GM04504 (cell line): ENCODE results near the gene CEP170.

Source experiments
- DNase-seq: peaks from one replicate; pipeline ENCODE4 v3.0.0-alpha.2; 2012; ENCODE audit warnings: low read depth

Gene CEP170

DNA sequence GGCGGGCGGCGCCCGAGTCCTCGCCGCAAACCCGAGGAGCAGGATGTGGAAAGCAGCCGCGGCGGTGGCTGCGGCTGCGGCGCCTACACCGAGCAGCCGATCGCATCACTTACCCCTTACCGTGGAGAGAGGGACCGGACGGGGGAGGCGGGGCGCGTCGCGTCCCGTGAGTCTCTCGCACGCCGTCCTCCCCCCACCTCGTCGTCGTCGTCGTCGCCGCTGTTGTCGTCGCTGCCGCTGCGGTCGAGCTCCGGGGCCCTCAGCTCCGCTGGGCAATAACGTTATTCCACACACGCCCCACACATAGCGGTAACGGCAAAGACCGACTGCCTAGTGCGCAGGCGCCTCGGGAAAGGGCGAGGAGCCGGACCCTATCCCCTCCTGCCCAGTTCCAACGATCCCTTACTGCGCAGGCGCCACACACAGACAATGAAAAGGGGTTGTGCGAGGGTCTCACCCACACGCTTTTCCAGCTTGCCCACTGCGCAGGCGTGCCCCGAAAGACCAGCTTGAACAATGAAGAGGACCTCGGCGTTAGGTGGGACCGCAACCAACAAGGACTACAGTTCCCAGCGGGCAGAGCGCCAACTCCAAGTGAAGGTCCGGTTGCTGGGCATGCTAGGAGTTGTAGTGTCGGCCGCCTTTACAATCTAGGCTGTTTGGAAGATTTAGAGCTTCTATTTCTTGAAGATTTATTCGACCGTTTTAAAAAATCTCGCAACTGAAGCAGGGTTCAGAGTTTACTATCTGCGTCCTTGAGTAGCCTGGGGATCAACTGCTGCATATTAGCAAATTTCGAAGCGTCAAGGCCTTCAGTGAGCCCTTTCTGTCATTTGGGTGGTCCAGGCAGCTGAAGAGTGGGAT is at the start of gene CEP170:
Gene CEP170, minus strand, starts transcription at position 355 of the 864 bp plus-strand sequence. CDS start 30,001 bp downstream, outside the sequence.
- peak; percentile 83 for DNase-seq

DNA sequence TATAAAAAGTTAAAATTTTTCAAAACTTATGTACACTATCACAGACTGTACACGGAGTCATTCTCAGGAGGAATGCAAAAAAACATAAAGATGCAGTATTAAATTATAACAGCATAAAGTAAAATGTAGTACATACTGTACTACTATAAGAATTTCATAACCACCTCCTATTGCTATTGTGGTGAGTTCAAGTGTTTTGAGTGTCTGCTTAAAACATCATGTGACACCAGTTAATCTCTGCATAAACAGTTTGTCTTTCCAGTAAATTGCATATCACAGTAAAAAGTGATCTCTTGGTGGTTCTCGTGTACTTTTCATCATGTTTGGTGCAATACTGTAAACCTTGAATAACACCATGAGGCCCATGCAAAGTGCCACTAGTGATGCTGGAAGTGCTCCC is 46.0 kb upstream of the CEP170 start:
- DNase-seq: no peak

DNA sequence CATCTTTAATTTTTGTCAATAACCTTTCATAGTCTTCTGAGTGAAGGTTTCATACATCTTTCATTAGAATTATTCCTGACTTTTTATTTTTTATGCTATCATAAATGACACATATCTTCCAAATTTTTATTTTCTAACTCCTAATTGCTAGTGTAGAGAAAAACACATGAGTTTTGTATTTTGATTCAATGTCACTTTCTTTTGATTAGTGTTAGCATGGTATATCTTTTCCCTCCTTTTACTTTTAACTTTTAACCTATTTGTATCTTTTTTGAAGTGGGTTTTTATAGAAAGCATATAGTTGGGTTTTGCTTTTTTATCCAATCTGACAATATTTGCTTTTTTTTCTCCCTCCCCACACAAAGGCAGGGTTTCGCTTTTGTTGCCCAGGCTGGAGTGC is 44.0 kb upstream of the CEP170 start:
- no peak for DNase-seq

DNA sequence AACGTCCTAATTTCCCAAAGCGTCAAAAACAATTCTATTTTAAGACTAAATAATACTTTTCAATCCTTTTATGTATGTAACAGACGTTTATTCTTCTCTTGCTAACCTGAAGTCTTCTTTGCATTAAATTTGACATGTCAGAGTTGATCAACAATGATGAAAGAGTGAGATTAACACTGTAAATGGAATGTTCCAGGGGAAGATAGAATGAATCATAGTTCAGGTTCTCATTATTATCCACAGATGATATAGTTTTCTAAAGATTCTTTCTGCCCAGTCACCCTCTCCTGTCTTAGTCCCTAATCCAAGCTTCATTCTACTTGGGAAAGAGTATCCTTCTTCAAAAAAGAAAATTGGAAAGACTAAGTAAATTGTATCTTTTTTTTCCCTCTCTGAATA is 39.6 kb upstream of the CEP170 start:
- DNase-seq: peak; percentile 23

DNA sequence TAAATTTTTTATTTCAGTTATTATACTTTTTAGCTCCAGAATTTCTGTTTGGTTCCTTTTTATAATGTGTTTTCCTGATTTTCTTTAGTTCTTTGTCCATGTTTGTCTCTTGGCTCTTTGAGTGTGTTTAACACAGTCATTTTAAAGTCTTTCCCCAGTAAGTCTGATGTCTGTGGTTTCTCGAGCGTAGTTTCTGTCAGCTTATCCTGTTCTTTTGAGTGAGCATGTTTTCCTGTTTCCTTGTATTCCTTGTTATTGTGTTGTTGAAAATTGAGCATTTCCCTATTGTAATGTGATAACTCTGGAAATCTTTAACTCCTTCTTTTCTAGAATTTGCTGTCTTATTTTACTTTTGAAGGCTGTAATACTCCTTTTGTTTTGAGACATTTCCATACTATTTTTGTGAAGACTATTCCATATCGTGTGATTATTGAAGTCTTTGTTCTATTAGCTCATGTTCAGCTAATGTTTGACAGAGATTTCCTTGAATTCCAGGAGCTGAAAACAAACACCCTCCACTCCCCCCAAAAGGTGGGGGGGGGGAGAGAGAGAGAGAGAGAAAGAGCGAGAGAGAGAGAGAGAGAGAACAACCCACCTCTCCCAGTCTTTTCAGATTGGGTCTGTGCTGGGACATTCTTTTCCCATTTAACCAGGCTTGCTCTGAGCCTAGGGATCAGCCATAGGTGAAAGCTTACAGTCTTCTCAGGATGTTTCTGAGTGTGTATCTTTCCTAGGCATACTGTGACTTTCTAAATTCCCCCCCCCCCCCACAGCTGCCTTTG is 39.1 kb upstream of the CEP170 start:
- no peak for DNase-seq

DNA sequence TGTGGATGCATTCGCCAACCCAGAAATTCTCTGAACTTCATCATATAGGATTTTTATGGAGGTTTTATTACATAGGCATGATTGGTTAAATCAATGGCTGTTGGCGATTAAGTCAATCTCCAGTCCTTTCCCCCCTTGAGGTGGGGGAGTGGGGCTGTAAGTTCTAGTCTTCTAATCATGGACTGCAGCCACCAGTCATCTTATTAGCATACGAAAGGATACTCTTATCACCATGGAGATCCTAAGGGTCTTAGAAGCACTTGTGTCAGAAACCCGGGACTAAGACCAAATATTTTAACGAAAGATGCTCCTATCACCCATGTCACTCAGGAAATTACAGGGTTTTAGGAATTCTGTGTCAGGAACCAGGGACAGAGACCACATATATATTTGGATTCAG is 37.0 kb upstream of the CEP170 start:
- DNase-seq: no peak

DNA sequence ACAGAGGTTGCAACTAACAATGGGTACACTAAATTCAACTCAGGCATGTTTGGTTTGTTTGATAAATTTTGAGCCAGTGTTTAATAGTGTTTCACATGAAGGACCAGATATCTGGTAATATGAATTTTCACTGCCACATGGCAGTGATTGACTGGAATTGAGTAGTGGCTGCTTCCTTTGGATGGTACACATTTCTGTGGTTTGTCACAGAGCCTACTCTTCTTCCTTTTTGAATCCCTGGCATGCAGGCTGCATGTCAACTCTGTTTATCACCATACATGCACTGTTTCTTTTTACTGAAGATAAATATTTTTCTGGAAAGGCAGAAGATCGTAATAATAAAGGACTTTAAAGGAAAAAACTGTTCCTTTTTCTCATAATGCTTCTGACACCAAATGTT is 36.2 kb upstream of the CEP170 start:
- no peak for DNase-seq

DNA sequence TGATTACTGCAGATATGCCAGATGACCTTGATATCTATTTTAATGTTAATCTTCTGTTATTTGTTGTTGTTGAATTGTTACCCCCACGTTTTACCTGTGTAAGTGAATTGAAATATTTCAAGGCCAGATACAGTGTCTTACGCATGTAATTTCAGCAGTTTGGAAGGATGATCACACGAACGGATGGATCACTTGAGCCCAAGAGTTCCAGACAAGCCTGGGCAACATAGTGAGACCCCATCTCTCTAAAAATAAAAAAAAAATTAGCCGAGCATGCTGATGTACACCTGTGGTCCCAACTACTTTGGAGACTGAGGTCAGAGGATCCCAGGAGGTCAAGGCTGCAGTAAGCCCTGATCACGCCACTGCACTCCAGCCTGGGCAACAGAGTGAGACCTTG is 33.0 kb upstream of the CEP170 start:
- DNase-seq: no peak

DNA sequence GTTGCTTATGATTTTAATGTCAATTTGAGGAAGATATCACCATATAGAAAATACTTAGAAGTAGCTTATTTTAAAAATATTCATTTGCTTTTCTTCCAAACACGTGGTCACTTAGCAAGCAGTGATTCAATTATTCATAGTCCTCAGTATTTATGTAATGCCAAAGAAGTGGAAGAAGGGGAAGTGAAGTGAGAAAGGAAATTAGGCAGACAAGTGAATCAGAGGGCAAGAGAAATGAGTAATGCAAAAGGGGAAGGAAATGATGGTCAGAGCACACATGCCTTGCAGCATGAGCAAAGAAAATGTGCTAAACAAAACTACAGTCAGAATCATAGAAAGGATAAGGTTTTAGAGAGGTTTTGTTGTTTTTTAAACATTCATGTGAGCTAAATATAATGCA is 32.6 kb upstream of the CEP170 start:
- DNase-seq: peak; percentile 48

DNA sequence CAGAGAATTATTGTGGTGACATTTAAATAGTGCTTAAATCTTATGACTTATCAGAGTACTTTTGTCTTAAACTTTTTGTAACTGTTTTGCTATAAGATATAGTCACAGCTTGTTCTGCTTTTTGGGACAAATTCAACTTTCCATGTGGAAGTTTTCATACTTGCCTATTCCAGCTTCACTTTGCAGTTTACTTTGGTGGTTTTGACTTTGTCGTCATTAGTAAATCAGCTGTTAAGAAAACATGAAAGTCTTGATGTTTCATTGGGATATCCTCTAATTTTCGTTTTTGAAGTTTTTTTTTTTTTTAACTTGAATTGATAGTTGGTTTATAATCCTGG is 32.0 kb upstream of the CEP170 start:
- no peak for DNase-seq

DNA sequence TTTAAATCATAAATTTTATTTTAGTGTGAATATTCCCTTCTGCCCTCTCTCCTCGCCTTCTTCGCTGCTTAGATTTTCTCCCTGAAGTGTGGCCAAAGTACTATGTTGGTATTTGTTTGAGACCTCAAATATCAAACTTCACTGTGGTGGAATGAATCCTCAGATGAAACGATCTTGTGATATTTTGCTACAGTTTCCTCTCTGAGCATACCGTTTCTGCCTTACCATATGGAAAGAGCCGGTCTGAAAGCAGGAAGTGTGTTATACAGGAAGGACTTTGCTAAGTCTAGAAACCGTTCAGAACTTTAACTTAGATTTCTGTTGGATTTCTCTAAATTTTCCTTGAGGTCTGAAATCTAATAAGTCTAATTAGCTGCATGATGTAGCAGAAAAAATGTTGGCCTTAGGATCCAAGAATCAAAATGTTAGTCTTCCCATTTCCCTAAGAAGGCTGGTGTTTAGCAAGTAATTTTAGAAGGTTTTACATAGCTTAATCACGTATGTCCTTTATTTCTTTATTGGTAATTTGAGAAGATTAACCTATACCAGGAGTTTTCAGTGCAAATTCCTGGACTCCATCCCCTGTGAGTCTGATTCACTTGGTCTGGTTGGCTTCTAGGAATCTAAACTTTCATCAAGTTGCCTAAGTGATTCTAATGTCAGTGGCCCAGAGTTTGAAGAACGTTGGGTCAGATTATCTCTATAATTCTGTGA is 31.5 kb upstream of the CEP170 start:
- DNase-seq: no peak

DNA sequence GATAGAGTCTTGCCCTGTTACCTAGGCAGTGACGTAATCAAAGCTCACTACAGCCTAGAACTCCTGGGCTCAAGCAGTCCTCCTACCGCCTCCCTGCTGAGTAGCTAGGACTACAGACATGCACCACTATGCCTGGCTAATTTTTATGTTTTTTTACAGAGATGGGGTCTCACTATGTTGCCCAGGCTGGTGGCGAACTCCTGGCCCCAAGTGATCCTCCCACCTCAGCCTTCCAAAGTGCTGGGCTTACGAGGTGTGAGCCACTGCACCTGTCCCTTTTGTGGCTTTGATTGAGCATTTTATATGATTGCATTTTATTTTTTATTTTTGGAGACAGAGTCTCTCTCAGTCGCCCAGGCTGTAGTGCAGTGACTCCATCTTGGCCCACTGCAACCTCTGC is 26.6 kb upstream of the CEP170 start:
- no peak for DNase-seq

DNA sequence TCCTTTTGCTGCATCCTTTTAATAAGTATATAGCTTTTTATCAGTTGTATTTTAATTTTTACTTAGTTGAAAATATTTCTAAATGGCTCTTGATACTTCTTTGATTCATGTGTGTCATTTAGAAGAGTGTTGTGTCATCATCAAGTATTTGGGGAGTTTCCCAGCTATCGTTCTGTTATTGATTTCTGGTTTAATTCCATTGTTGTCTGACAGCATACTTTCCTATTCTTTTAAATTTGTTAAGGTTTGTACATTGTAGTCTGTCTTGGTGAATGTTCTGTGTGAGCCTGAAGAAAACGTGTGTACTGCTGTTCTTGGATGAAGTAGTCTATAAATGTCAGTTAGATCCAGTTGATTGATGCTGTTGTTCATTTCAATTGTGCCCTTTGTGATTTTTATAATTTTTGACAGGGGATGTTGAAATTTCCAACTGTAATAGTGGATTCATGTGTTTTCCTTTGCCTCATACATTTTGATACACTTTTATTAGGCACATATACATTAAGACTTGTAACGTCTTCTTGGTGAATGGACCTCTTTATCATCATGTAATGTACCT is 25.6 kb upstream of the CEP170 start:
- DNase-seq: no peak

DNA sequence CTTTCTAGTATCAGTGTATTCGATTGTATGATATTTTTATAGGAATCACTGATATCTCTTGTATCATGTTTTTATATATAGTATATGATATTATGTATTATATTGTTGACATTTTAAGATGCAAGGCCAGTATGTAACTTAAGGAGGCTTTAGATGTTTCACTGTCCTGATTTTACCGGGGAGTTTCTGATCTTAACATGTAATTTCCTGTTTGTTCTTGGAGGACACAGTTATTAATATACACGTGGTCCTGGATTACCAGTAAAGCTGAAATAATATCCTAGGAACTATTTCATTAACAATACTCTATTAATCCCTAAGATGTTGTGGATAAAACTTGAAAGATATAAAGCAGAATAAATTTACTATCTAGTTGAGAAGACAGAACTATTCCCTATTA is 20.2 kb upstream of the CEP170 start:
- no peak for DNase-seq

DNA sequence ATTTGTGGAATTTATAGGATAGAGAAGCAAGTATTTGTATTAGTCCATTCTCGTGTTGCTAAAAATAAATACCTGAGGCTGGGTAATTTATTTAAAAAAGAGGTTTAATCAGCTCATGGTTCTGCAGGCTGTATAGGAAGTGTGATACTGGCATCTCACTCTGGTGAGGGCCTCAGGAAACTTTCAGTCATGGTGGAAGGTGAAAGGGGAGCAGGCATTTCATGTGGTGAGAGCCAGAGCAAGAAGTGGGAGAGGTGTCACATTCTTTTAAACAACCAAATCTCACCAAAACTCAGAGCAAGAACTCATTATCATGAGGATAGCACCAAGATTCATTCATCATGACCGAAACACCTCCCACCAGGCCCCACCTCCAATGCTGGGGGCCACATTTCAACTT is 18.9 kb upstream of the CEP170 start:
- DNase-seq: no peak

DNA sequence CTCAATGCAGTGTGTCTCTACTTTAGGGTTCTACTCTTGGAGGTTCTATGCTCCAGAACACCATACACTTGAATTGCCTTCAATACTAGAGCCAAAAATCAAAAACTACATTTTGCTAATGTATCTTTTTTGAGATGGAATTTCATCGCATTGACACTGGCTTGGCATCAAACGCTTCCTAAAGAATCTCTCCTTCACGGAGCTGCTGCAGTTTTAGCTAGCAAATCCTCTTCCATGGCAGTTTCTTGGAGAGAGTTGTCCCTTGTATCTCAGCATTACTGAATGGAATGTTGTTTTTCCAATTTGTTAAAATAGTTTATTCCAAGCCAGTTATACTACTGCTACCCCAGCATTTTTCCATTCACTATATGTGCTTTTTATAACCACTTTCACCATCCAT is 18.4 kb upstream of the CEP170 start:
- no peak for DNase-seq

DNA sequence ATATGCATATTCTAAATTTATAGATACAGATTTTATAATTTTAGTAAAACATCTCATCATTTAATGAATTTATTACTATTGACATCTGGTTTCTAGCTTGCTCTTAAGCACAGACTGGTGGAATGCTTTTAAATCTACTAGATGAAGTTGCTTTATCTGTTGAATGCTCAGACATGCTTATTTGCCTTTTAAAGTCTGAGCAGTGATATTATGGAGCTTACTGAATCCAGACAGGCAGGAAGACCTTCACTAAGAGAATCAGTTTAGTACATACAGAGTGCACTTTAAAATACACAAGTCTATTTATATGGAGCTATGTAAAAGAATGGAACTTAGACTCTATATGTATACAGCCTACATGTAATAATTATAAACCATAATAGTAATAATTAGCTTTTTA is 17.3 kb upstream of the CEP170 start:
- DNase-seq: no peak

DNA sequence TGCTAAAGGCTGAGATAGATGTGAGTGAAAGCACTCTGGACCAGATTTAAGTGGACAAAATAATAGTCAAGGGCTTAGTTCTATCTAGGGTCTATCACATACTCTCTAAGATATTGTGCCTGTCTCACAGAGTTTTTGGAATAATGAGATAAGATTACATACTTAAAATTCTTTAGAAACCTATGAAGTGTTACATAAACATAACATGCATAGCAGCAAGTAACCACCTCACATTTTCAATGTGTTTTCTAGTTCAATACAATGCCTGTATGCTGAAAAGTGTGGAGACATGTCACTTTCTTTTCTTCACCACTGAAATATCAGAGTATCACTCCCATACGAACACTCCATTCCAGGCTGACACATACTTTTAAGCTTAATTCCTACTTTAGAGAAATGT is 16.9 kb upstream of the CEP170 start:
- DNase-seq: no peak

DNA sequence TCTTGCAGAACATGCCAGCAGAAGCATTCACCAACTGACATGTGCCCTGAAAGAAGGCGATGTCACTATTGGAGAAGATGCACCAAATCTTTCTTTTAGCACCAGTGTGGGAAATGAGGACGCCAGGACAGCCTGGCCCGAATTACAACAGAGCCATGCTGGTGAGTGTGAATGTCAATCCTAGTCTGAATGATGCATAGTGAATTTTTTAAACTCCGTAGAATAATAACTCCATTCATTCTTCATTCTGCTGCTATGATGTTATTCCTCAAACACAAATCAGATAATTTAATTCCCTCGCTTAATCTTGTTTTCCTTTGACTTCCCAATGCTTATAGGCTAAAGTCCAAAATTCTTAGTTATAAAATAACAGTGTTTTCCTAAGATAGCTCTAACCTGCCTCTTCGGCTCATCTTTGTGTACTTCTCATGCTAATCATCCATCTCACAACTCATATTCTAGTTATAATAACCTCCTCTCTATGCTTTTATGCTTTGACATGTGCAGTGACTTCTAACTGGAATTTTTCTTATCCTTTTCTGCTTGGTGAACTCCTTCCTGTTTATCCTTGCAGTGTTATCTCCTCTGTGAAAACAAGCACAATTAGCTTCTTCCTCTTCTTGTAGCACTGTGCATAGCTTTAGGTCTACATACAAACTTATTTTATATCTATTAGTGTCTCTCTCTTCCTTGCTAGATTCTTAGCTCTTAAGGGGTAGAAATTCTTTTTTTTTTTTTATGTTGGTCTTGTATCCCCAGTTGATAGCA is 15.2 kb upstream of the CEP170 start:
- DNase-seq: no peak

DNA sequence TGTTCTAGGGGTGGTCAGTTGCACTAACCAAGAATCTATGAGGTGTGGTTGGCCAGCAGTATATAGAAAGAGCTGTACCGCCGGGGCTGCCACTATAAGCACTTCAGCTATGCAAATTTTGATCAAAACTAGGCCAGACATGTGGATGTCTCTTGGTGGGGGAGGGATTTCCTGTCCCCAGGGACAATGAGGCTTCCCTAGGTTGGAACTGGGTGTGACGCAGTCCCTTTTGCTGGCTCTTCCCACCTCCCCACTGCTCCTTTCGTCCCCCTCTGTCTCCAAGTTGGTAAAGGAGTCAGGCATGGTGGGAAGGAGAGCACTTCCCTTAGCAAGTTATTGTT is 14.3 kb upstream of the CEP170 start:
- no peak for DNase-seq

DNA sequence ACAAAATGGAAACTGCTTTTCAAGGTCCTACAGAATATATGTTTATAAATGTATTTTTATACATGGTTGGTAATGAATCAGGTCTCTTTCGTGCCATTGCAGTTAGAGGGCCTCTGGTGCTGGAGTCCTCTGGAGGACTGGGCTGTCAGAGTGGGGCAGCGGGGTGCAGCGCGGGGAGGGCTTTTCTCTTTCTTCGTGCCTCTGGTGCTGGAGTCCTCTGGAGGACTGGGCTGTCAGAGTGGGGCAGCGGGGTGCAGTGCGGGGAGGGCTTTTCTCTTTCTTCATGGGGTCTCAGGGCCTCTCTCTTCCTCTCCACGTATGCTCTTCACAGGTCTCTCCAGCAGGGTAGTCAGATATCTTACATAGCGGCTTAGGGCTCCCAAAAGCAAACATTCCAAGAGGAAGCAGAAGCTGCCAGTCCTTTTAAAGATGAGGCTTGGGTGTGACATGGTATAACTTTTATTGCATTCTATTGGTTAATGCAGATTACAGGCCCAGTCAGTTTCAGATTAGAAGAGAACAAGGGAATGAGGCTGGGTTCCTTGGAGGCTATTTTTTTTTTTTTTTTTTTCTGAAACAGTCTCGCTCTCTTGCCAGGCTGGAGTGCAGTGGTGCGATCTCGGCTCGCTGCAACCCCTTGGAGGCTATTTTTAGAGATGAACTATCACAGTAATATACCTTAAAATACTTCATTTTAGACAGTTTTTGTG is 13.8 kb upstream of the CEP170 start:
- DNase-seq: no peak
